Keratinocyte (primary cell): ENCODE measurements around the gene AJM1. TPM values are rescaled to one million over a fixed set of nuclear protein-coding genes. Genes with fewer than 3 reads are reported as not detected.
"Not testable (repeated sequence)": the region's sequence is repeated elsewhere in the genome, so short reads cannot be mapped to it uniquely, and the experiment has no call there.

Experiments used
- DNase-seq: peaks from one replicate; pipeline ENCODE4 v3.0.0-alpha.2; 2011; ENCODE audit warnings: low read depth, missing footprints, low spot score
- FAIRE-seq: peaks from 2 replicates; lab custom pipeline; 2011; peaks lifted over from hg19 to GRCh38; lab: Jason Lieb, UNC
- H2AFZ ChIP-seq: 2 replicates; pipeline ENCODE4 v1.6.0; 2012; ENCODE audit warnings: low read length, control low read depth, inconsistent platforms; ENCODE audit not compliant: control insufficient read depth
- H3K27ac ChIP-seq: 2 replicates; pipeline ENCODE4 v1.5.1; 2011; ENCODE audit warnings: low read length; ENCODE audit not compliant: control insufficient read depth, insufficient read depth
- H3K27me3 ChIP-seq: 3 replicates; pipeline ENCODE4 v1.6.0; 2011; ENCODE audit warnings: low read length; ENCODE audit not compliant: control insufficient read depth, insufficient read depth; ENCODE audit errors: extremely low read depth
- H3K36me3 ChIP-seq, 2 experiments: 2 replicates in 1 of 2; 3 replicates in 1 of 2; pipeline ENCODE4 v1.5.1; 2011; ENCODE audit warnings: low read length in 2 of 2, mild to moderate bottlenecking in 1 of 2; ENCODE audit not compliant: control insufficient read depth in 2 of 2, insufficient read depth in 2 of 2; ENCODE audit errors: extremely low read depth in 1 of 2
- H3K4me1 ChIP-seq: 3 replicates; pipeline ENCODE4 v1.5.1; 2011; ENCODE audit warnings: low read length; ENCODE audit not compliant: control insufficient read depth, insufficient read depth; ENCODE audit errors: extremely low read depth
- H3K4me2 ChIP-seq: 3 replicates; pipeline ENCODE4 v1.6.0; 2011; ENCODE audit warnings: low read depth, low read length; ENCODE audit not compliant: control insufficient read depth, insufficient read depth; ENCODE audit errors: extremely low read depth
- H3K4me3 ChIP-seq, 3 experiments: fragments of 200-600 bp in 1 of 3; sonication (generic) in 1 of 3; 2 replicates in 2 of 3; 3 replicates in 1 of 3; pipeline ENCODE4 v1.5.1; 2011 to 2016; ENCODE audit warnings: low read length in 3 of 3, mild to moderate bottlenecking in 3 of 3, control low read depth in 2 of 3, inconsistent platforms in 1 of 3, low read depth in 1 of 3, mixed read lengths in 1 of 3, mixed run types in 1 of 3, moderate library complexity in 1 of 3; ENCODE audit not compliant: control insufficient read depth in 2 of 3, insufficient read depth in 2 of 3; ENCODE audit errors: extremely low read depth in 1 of 3
- H3K79me2 ChIP-seq: 2 replicates; pipeline ENCODE4 v1.6.0; 2012; ENCODE audit warnings: low read length; ENCODE audit not compliant: control insufficient read depth, insufficient read depth
- H3K9ac ChIP-seq: 3 replicates; pipeline ENCODE4 v1.6.0; 2011; ENCODE audit warnings: low read length; ENCODE audit not compliant: control insufficient read depth, insufficient read depth; ENCODE audit errors: extremely low read depth
- H3K9me1 ChIP-seq: 3 replicates; pipeline ENCODE4 v1.6.0; 2011; ENCODE audit warnings: low read length; ENCODE audit not compliant: control insufficient read depth, insufficient read depth; ENCODE audit errors: extremely low read depth
- H3K9me3 ChIP-seq: 2 replicates; pipeline ENCODE4 v1.5.1; 2012; ENCODE audit warnings: low read depth, low read length; ENCODE audit not compliant: control insufficient read depth
- H4K20me1 ChIP-seq: 3 replicates; pipeline ENCODE4 v1.6.0; 2011; ENCODE audit warnings: low read length; ENCODE audit not compliant: control insufficient read depth, insufficient read depth; ENCODE audit errors: extremely low read depth
- dilution Hi-C: fragments of 300-500 bp; cut with MboI; formaldehyde crosslinking; loops from one replicate; pipeline ENCODE4 v1.7.0; 2020; ENCODE audit warnings: low sequenced_read_pairs; ENCODE audit not compliant: extremely low pct_ligation_motif_present
- polyA plus RNA-seq, 5 experiments: library from polyadenylated mRNA; depleted of rRNA in 3 of 5; stranded (reverse) in 3 of 5; stranded (forward) in 1 of 5; unstranded in 1 of 5; fragments of >200 nt; gene quantifications; 1 replicate in 1 of 5; 2 replicates in 3 of 5; 3 replicates in 1 of 5; pipeline versions ENCODE4 v1.2.1 to v1.2.3, GENCODE V29; 2011 to 2012; ENCODE audit warnings: missing spikeins in 2 of 5, low read depth in 1 of 5, low replicate concordance in 1 of 5
- TF ChIP-seq, protein P1 (sequence below), 3 experiments: IDR thresholded peaks in 1 of 3; conservative IDR thresholded peaks in 1 of 3; optimal IDR thresholded peaks in 1 of 3; 2 replicates in 2 of 3; 3 replicates in 1 of 3; pipeline versions ENCODE3 to v1.5.1; 2011; ENCODE audit warnings: low read length in 3 of 3, mild to moderate bottlenecking in 3 of 3, moderate library complexity in 2 of 3, control low read depth in 1 of 3, inconsistent platforms in 1 of 3; ENCODE audit not compliant: insufficient read depth in 2 of 3; ENCODE audit errors: extremely low read depth in 1 of 3

AJM1 gene
- polyA plus RNA-seq, 1 donor (not counting 4 experiments of a cell fraction or from before 2014, with no cell fraction given) = 0.12 TPM

DNA sequence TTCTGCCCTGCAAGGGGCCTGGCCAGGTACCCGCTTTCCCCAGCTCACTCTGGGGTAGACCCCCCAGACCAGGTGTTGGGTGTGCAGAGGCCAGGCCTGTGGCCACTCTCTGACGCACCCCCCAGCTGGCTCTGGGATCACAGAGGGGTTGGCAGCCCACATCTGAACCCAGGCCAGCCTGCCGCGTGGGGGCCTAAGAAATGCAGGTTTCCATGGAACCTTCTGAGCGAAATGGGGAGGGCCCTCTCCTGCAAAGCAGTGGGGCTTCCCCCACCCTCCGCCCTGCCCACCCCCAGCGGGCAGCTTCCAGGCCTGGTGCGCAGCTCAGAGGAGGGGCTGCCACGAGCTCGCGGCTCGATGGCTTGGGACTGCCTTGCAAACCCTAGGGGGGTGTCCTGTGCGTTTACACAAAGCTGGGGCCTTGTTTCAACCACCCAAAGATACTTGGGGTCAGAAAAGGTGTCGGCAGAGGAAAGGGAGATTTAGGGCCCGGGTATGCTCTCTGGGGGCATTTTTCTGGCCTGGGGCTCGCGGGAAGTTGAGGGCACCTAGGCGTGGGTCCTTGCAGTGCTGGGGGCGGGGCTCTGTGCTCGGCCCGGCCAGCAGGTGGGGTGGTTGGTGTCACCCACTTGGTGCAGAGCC is 1.0 kb downstream of the AJM1 start:
- dilution Hi-C loops, FAIRE-seq, H3K9ac ChIP-seq, H3K9me1 ChIP-seq, H4K20me1 ChIP-seq, H3K4me2 ChIP-seq, H3K36me3 ChIP-seq, H3K79me2 ChIP-seq, H3K4me3 ChIP-seq, H3K9me3 ChIP-seq, H3K4me1 ChIP-seq, DNase-seq, H3K27ac ChIP-seq, H2AFZ ChIP-seq: not testable (repeated sequence)
- H3K27me3 ChIP-seq = peaks cover 43% of the 10 kb centered on the region

DNA sequence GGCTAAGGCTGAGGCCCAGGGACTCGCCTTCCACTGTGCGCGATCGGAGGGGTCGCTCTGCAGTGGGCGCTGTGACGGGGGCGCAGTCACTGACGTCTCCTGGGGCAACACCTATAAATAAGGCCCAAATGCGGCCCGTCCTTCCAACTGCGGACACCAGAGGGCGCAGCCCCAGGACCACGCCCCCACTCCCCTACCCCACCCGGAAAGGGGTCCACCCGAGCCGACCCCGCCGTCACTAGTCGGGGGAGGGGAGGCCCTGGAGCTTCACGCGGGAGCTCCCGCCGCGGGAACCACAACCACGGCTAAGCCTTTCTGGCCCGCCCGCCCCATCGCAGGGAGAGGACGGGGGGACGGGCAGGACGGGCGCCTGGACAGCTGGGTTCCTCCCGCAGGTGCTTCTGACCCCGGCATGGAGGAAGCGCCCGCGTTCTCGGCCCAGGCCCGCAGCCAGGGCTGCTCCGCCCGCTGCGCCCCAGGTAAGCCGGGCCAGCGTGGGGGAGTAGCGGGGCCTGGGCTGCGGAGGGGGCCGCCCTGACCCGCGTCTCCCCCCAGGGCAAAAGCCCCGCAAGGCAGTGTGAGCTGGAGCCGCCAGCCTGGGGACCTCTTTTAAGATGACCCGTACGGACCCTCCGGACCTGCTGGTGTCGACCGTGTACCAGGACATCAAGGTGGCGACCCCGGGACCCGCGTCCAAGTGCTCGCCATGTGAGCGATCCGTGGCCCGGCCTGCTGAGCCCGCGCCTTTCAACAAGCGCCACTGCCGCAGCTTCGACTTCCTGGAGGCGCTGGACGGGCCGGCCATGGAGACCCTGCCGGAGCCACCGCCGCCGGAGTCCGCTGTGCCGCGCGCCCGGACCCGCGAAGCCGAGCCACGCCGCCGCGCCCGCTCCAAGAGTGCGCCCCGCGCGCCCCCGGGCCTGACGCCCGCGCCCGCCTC is 1.8 kb downstream of the AJM1 start:
- H3K27me3 ChIP-seq = peaks cover 43% of the 10 kb centered on the region
- H3K4me3 ChIP-seq, DNase-seq, H4K20me1 ChIP-seq, H3K9me3 ChIP-seq, H3K27ac ChIP-seq, H3K9ac ChIP-seq, H3K4me2 ChIP-seq, H3K79me2 ChIP-seq, H2AFZ ChIP-seq, FAIRE-seq, H3K9me1 ChIP-seq, dilution Hi-C loops, H3K4me1 ChIP-seq, H3K36me3 ChIP-seq: not testable (repeated sequence)
- TF ChIP-seq, protein P1, sequence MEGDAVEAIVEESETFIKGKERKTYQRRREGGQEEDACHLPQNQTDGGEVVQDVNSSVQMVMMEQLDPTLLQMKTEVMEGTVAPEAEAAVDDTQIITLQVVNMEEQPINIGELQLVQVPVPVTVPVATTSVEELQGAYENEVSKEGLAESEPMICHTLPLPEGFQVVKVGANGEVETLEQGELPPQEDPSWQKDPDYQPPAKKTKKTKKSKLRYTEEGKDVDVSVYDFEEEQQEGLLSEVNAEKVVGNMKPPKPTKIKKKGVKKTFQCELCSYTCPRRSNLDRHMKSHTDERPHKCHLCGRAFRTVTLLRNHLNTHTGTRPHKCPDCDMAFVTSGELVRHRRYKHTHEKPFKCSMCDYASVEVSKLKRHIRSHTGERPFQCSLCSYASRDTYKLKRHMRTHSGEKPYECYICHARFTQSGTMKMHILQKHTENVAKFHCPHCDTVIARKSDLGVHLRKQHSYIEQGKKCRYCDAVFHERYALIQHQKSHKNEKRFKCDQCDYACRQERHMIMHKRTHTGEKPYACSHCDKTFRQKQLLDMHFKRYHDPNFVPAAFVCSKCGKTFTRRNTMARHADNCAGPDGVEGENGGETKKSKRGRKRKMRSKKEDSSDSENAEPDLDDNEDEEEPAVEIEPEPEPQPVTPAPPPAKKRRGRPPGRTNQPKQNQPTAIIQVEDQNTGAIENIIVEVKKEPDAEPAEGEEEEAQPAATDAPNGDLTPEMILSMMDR (optimal IDR thresholded peaks at IDR 0.05 in 1 of 3, IDR thresholded peaks at IDR 0.05 in 1 of 3, conservative IDR thresholded peaks at IDR 0.05 in 1 of 3; ENCODE audit: extremely low read depth in 1 of 3, insufficient read depth in 2 of 3, low read length in 3 of 3) = peak in 2 of 3 experiments; percentile 14 to 64
